DND-41 (cell line): ENCODE results near the gene CHRNA9.

Source experiments
- CTCF ChIP-seq: IDR thresholded peaks from 2 replicates; pipeline ENCODE4 v1.5.1; 2012; ENCODE audit warnings: borderline replicate concordance, low read length, moderate library complexity, mild to moderate bottlenecking; ENCODE audit not compliant: poor library complexity, severe bottlenecking; ENCODE audit errors: extremely low read depth
- EZH2 ChIP-seq: IDR thresholded peaks from 3 replicates; pipeline ENCODE4 v1.6.1; 2012; ENCODE audit warnings: borderline replicate concordance, low read depth, mild to moderate bottlenecking, moderate library complexity, low read length, inconsistent platforms; ENCODE audit not compliant: severe bottlenecking

- TF ChIP-seq CTCF (no peak), EZH2 (no peak)
Observed at GRCh38 chr4:40323866-40324265, 11.3 kb upstream of the CHRNA9 start.
